Activated naive CD4-positive, alpha-beta T cell treated with anti-CD3 and anti-CD28 coated beads, Interleukin-2, amount 10 ng/mL, durations not matched to agents 7 days and 5 days (primary cell): ENCODE data around the gene MAFB.

Experiments used
- CTCF ChIA-PET: fragments of 350-600 bp; sonication (Branson Sonifier 250); formaldehyde crosslinking; loops from one replicate; lab custom pipeline; 2021; ENCODE audit warnings: antibody characterized with exemption; lab: Charles Lee
- DNase-seq: peaks from one replicate; pipeline ENCODE4 v3.0.0-alpha.2; 2020
- H3K27ac Mint-ChIP-seq: one replicate; pipeline ENCODE4 v1.8.0; 2021; ENCODE audit warnings: mild to moderate bottlenecking, moderate library complexity, mixed read lengths
- H3K27me3 Mint-ChIP-seq: one replicate; pipeline ENCODE4 v1.8.0; 2021; ENCODE audit warnings: mild to moderate bottlenecking, mixed read lengths
- H3K36me3 Mint-ChIP-seq: one replicate; pipeline ENCODE4 v1.8.0; 2021; ENCODE audit warnings: mixed read lengths
- H3K4me1 Mint-ChIP-seq: one replicate; pipeline ENCODE4 v1.8.0; 2021; ENCODE audit warnings: mixed read lengths
- H3K4me3 Mint-ChIP-seq: one replicate; pipeline ENCODE4 v1.8.0; 2021; ENCODE audit warnings: mild to moderate bottlenecking, moderate library complexity, mixed read lengths
- H3K9me3 Mint-ChIP-seq: one replicate; pipeline ENCODE4 v1.8.0; 2021; ENCODE audit warnings: mixed read lengths

Gene MAFB

GRCh38 chr20:40691566-40692239 is 2.7 kb upstream of the MAFB start:
- H3K36me3 Mint-ChIP-seq = no peaks in the 10 kb centered on the region

GRCh38 chr20:40690836-40691565 is 2.0 kb upstream of the MAFB start:
- Mint-ChIP-seq H3K27ac (no peak overlapping the region), H3K27me3 (peaks cover 100% of the 10 kb centered on the region), H3K4me1 (peaks cover 17% of the 10 kb centered on the region), H3K4me3 (peak overlapping the region; percentile 28), H3K9me3 (no peaks in the 10 kb centered on the region), H3K36me3 (no peaks in the 10 kb centered on the region)
- CTCF ChIA-PET = interaction anchor here (0.6 kb wide), 1 partner anchor 23 kb away, joined by 3 read pairs; no protein-coding TSS in a partner anchor
- DNase-seq = no peak

More at GRCh38 chr20:40691566-40692239, 2.7 kb upstream of the MAFB start:
- Mint-ChIP-seq H3K27me3 (peaks cover 96% of the 10 kb centered on the region), H3K4me1 (peaks cover 17% of the 10 kb centered on the region), H3K4me3 (no peak overlapping the region), H3K9me3 (no peaks in the 10 kb centered on the region), H3K27ac (no peak overlapping the region)
- CTCF ChIA-PET = no interaction called here
- no peak for DNase-seq

GRCh38 chr20:40689943-40690835 is 1.2 kb upstream of the MAFB start:
- no peaks in the 10 kb centered on the region for H3K36me3 Mint-ChIP-seq
- H3K27ac Mint-ChIP-seq = peak overlapping the region; percentile 67
- CTCF ChIA-PET = interaction anchor here (0.6 to 1.0 kb wide), 2 partner anchors 24 to 1641 kb away, joined by 3 read pairs; no protein-coding TSS in a partner anchor
- DNase-seq = peak; percentile 80
- H3K4me3 Mint-ChIP-seq = peak overlapping the region; percentile 61
- peaks cover 17% of the 10 kb centered on the region for H3K4me1 Mint-ChIP-seq
- H3K9me3 Mint-ChIP-seq = no peaks in the 10 kb centered on the region
- peaks cover 97% of the 10 kb centered on the region for H3K27me3 Mint-ChIP-seq

DNA sequence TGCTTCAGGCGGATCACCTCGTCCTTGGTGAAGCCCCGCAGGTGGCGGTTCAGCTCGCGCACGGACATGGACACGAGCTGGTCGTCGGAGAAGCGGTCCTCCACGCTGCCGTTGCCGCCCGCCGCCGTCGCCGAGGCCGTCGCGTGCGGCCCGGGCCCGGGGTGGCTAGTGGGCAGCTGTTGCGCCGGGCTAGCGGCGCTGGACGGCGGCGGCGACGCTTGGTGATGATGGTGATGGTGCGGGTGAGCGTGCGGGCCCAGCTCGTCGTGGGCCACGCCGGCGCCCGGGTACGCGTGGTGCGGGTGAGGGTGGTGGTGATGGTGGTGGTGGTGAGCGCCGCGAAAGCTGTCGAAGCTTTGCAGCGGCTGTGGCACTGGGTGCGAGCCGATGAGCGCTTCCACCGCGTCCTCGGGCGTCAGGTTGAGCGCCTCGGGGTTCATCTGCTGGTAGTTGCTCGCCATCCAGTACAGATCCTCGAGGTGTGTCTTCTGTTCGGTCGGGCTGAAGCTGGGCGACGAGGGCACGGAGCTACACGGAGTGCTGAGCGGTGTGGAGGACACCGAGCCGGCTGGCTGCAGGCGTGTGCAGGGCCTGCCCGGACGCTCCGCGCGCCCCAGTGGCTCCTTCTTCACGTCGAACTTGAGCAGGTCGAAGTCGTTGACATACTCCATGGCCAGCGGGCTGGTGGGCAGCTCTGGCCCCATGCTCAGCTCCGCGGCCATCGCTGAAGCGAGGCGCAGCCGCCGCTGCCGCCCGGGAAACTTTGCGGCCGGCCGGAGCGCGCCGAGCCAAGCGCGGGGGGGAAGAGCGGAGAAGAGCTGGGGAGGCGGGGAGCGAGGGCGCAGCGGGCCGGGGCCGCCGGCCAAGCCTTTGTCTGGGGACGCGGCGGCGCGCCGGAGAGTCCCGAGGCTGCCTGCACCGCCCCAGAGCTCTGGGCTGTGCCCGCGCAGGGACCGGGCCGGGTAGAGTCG is 622 bp downstream of the MAFB start:
- H3K36me3 Mint-ChIP-seq = no peaks in the 10 kb centered on the region
- peak overlapping the region; percentile 55 for H3K27ac Mint-ChIP-seq
- H3K9me3 Mint-ChIP-seq = no peaks in the 10 kb centered on the region
- no peak for DNase-seq
- no peak overlapping the region for H3K4me3 Mint-ChIP-seq
- CTCF ChIA-PET = interaction anchor here (1.1 to 1.5 kb wide), 3 partner anchors 274 to 1964 kb away, joined by 3 to 4 read pairs (median 3); partner anchors contain the start of gene SLC32A1
- peaks cover 17% of the 10 kb centered on the region for H3K4me1 Mint-ChIP-seq
- H3K27me3 Mint-ChIP-seq = peaks cover 97% of the 10 kb centered on the region

- peaks cover 17% of the 10 kb centered on the region for H3K4me1 Mint-ChIP-seq
- H3K9me3 Mint-ChIP-seq = no peaks in the 10 kb centered on the region
- CTCF ChIA-PET = interaction anchor here (1.5 kb wide), 1 partner anchor 1963 kb away, joined by 3 read pairs; the partner anchor contains the start of gene SLC32A1
- no peak for DNase-seq
- no peaks in the 10 kb centered on the region for H3K36me3 Mint-ChIP-seq
- peaks cover 97% of the 10 kb centered on the region for H3K27me3 Mint-ChIP-seq
- no peak overlapping the region for H3K27ac Mint-ChIP-seq
- no peak overlapping the region for H3K4me3 Mint-ChIP-seq
Measured at GRCh38 chr20:40687384-40688128, 1.5 kb downstream of the MAFB start.

- no peaks in the 10 kb centered on the region for H3K9me3 Mint-ChIP-seq
- peaks cover 97% of the 10 kb centered on the region for H3K27me3 Mint-ChIP-seq
- no peak for DNase-seq
- no peaks in the 10 kb centered on the region for H3K36me3 Mint-ChIP-seq
- CTCF ChIA-PET = no interaction called here
- H3K4me1 Mint-ChIP-seq = peaks cover 17% of the 10 kb centered on the region
- no peak overlapping the region for H3K4me3 Mint-ChIP-seq
- H3K27ac Mint-ChIP-seq = no peak overlapping the region
Measured at GRCh38 chr20:40686893-40687292, 2.1 kb downstream of the MAFB start.

GRCh38 chr20:40686434-40686882 is 2.6 kb downstream of the MAFB start:
- CTCF ChIA-PET = no interaction called here
- H3K36me3 Mint-ChIP-seq = no peaks in the 10 kb centered on the region
- peaks cover 97% of the 10 kb centered on the region for H3K27me3 Mint-ChIP-seq
- H3K4me1 Mint-ChIP-seq = peaks cover 15% of the 10 kb centered on the region
- H3K27ac Mint-ChIP-seq = no peak overlapping the region
- DNase-seq = no peak
- no peaks in the 10 kb centered on the region for H3K9me3 Mint-ChIP-seq
- no peak overlapping the region for H3K4me3 Mint-ChIP-seq

DNA sequence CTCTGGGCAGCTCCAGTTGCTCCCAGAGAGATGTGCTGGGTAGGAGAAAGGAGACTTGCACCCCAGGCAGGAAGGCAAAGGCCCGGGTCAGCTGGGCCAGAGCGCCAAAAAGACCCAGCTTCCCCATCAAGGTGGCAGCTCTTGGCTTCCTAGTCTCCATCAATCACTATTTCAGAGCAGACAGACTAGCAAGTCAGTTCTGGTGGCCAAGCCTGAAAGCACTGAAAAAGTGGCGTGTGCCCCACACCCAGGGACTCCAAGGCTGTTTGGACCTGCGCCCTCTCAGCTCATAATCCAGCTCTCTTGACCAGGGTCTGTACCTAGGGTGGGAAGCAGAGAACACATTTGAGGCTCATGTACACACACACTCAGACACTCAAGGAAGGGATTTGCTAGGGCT is 3.7 kb downstream of the MAFB start:
- H3K9me3 Mint-ChIP-seq = no peaks in the 10 kb centered on the region
- H3K27ac Mint-ChIP-seq = no peak overlapping the region
- peaks cover 13% of the 10 kb centered on the region for H3K4me1 Mint-ChIP-seq
- no peak for DNase-seq
- H3K27me3 Mint-ChIP-seq = peaks cover 96% of the 10 kb centered on the region
- CTCF ChIA-PET = no interaction called here
- H3K4me3 Mint-ChIP-seq = no peak overlapping the region
- no peaks in the 10 kb centered on the region for H3K36me3 Mint-ChIP-seq

DNA sequence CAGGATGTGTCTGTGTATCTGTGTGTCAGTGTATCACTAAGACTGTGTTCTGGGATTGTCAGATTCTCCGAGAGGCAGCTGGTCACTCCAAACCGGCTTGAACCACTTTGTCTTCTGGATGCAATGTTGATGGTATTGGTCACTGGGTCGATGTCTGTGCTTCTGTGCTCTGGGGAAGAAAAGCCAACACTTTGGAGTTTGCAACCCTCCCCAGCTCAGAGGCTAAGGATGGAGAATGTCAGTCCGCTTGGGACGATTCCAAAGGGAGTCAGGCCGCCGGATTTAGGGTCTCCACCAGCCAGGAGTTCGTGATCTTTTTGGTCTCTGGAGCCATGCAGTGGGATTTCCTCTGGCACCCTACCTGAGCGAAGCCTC is 5.2 kb downstream of the MAFB start:
- Mint-ChIP-seq H3K4me1 (peaks cover 4% of the 10 kb centered on the region), H3K9me3 (no peaks in the 10 kb centered on the region), H3K36me3 (no peaks in the 10 kb centered on the region), H3K4me3 (no peak overlapping the region), H3K27me3 (peaks cover 85% of the 10 kb centered on the region), H3K27ac (no peak overlapping the region)
- CTCF ChIA-PET = interaction anchor here (1.0 kb wide), 1 partner anchor 280 kb away, joined by 3 read pairs; no protein-coding TSS in a partner anchor
- no peak for DNase-seq

DNA sequence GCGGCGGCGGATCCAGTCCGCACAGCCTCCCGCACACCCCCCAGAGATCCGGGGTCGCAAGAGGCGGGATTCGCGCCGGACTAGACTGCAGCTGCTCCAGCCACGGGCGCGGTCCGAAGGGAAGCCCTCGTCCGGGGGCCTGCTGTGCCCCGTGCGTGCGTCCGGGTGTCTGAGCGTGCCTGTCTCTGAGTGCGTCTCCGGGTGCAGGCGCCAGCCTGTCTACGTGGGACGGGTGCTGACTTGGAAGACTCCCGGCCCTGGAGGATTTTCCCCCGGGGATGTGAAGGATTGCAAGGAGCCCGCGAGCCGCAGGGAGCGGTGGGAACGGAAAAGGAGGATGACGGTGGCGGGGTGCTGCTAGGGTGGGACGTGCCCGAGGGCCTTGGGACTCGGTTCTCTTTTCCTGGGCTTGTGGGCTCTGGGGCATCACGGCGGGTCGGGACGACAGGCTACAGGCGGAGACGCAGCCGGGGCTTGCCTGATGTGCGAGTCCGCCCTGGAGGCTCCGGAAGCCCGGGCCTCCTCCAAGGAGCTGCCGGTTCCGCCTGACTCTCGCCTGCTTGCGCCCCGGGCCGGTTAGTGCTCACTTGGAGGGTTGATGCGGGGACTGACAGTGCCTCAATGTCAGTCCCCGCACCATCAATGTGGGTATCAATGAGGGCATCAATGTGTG is 5.7 kb downstream of the MAFB start:
- Mint-ChIP-seq H3K27me3 (peaks cover 84% of the 10 kb centered on the region), H3K4me1 (peaks cover 1% of the 10 kb centered on the region), H3K9me3 (no peaks in the 10 kb centered on the region), H3K4me3 (no peak overlapping the region), H3K36me3 (no peaks in the 10 kb centered on the region), H3K27ac (no peak overlapping the region)
- CTCF ChIA-PET = no interaction called here
- no peak for DNase-seq

GRCh38 chr20:40682104-40682981 is 6.7 kb downstream of the MAFB start:
- H3K4me1 Mint-ChIP-seq = no peaks in the 10 kb centered on the region
- no peak for DNase-seq
- no peak overlapping the region for H3K27ac Mint-ChIP-seq
- no peaks in the 10 kb centered on the region for H3K36me3 Mint-ChIP-seq
- H3K4me3 Mint-ChIP-seq = no peak overlapping the region
- CTCF ChIA-PET = no interaction called here
- H3K9me3 Mint-ChIP-seq = no peaks in the 10 kb centered on the region
- H3K27me3 Mint-ChIP-seq = peaks cover 79% of the 10 kb centered on the region
